Measurements from ENCODE around the gene NCKAP5. TPM values are rescaled to one million over a fixed set of nuclear protein-coding genes. Genes with fewer than 3 reads are reported as not detected.

The NCKAP5 gene
- total RNA-seq, 1 donor from 2014 or later: 8.8 TPM

DNA sequence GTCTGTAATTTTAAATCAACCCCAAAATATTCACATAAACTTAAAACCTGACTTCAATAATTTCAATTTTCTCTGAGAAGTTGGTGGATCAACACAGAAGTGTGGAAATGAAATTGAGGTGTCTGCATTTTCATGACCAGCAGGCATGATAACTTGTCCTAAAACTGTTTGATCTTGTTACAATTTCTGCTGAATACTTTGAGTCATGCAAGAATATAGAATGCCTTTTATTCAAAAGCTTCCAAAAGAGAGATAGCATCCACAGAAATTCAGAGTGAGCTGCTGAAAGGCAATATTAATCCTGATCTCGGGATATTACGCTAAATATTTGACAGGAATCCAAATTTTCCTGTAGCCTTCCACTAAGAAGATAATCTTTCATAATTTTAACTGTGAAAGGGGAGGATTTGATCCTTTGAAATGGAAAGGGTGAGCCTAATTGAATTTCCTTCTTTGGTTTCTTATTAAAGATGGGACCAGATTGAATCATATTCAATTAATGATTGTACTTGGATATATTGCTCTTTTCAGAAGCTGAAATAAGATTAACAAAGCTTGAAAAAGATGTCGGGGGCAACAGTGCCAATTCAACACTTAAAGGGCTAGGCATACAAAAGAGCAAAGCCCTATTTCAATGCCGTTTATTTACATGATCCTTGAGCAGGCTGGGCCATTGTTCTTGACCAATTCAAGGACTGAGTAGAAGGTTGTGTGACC is 129.3 kb downstream of the NCKAP5 start:
- H3K36me3 ChIP-seq: no peaks in the 10 kb centered on the region
- intact Hi-C loops (cut with DNase I): no loop called here
- no peak overlapping the region for H3K4me3 ChIP-seq
- no peaks in the 10 kb centered on the region for H3K27me3 ChIP-seq
- no peak overlapping the region for H3K27ac ChIP-seq
- peaks cover 1% of the 10 kb centered on the region for H3K4me1 ChIP-seq
- no peaks in the 10 kb centered on the region for H3K9me3 ChIP-seq
- TF ChIP-seq, protein P1, sequence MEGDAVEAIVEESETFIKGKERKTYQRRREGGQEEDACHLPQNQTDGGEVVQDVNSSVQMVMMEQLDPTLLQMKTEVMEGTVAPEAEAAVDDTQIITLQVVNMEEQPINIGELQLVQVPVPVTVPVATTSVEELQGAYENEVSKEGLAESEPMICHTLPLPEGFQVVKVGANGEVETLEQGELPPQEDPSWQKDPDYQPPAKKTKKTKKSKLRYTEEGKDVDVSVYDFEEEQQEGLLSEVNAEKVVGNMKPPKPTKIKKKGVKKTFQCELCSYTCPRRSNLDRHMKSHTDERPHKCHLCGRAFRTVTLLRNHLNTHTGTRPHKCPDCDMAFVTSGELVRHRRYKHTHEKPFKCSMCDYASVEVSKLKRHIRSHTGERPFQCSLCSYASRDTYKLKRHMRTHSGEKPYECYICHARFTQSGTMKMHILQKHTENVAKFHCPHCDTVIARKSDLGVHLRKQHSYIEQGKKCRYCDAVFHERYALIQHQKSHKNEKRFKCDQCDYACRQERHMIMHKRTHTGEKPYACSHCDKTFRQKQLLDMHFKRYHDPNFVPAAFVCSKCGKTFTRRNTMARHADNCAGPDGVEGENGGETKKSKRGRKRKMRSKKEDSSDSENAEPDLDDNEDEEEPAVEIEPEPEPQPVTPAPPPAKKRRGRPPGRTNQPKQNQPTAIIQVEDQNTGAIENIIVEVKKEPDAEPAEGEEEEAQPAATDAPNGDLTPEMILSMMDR (IDR thresholded peaks at IDR 0.05): no peak
- TF ChIP-seq POLR2AphosphoS5 (IDR thresholded peaks at IDR 0.05; ENCODE audit: insufficient read depth in 1 of 2, low read depth in 1 of 2) (no peak), POLR2A (IDR thresholded peaks at IDR 0.05) (no peak)
- no peak for DNase-seq (ENCODE audit: extremely low spot score in 2 of 2)

DNA sequence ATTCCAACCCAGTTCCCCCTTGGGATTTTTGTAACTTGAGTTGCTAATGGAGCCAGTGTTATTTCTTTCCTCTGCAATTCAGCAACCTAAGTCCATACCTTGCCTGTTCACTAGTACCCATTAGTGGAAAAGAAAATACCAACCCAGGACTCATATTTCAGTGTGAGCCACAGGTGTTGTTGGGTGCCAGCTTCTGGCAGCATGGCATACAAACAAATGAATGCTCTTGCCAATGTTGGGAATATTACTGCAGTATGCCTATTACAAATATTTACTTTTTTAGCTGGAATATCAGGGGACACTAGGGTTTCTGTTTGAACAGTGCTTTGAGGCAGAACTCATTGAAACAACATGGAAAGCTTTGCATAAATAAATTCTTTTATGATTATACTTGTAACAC is 130.2 kb downstream of the NCKAP5 start:
- no peak for DNase-seq (ENCODE audit: extremely low spot score in 2 of 2)
- Histone ChIP-seq H3K27me3 (no peaks in the 10 kb centered on the region), H3K27ac (no peak overlapping the region), H3K36me3 (no peaks in the 10 kb centered on the region), H3K4me3 (no peak overlapping the region), H3K9me3 (no peaks in the 10 kb centered on the region), H3K4me1 (peaks cover 8% of the 10 kb centered on the region)
- intact Hi-C loops (cut with DNase I): no loop called here
- TF ChIP-seq POLR2AphosphoS5 (IDR thresholded peaks at IDR 0.05; ENCODE audit: insufficient read depth in 1 of 2, low read depth in 1 of 2) (no peak), POLR2A (IDR thresholded peaks at IDR 0.05) (no peak)
- TF ChIP-seq, protein P1 (IDR thresholded peaks at IDR 0.05): no peak

DNA sequence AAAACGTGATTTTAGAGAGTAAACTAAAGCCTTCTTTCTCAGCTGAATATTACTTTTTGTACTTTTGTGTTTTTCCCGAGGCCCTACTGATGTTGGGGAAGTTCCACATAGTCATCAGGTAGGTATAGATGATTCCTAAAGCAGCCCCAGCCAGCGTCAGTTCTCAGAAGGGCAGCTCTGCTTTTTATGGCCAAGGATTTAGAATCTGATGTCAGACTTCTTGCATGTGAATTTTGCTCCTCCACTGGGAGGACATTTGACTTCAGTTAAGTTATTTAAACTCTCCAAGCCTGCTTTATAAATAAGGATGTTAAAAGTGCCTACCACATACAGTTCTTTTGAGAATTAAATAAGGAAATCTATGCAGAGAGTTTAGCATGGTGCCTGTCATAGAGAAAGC is 130.8 kb downstream of the NCKAP5 start:
- Histone ChIP-seq H3K4me3 (no peak overlapping the region), H3K27me3 (no peaks in the 10 kb centered on the region), H3K9me3 (no peaks in the 10 kb centered on the region), H3K36me3 (no peaks in the 10 kb centered on the region), H3K4me1 (peaks cover 8% of the 10 kb centered on the region), H3K27ac (no peak overlapping the region)
- no peak for DNase-seq (ENCODE audit: extremely low spot score in 2 of 2)
- no peak for TF ChIP-seq POLR2A (IDR thresholded peaks at IDR 0.05)
- intact Hi-C loops (cut with DNase I): no loop called here

DNA sequence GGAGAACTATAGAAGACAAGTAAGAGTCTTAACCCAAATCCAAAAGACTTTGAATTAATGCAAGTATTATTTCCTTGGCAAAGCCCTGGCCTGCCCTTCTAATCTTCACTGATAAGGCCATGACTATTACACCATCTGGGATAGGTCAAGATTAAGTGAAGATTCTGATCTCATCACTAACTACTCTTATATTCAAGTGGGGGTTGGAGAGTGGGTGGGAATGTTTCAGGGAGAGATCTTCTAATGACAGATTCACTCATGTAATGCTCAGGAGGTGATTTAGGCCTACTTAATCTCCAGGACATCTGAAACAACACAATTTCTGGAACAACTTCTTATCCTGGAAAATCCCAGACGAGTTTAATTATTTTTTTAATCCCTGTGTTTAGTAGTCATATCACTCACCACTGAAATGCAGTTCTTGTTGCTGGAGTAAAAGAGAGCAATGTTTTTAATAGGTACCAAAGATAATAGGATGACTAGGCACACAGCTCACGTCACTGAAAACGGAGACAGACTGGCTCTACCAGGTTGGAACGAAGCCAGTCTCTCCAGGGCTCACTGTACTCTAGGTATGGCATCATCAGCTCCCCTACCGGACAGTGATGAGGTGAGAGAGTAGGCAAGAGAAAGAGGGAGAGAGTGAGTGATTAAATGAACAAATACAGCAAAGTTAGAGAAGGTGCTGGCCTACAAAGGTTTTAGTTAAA is 133.1 kb downstream of the NCKAP5 start:
- no peak overlapping the region for H3K27ac ChIP-seq
- peak in 1 of 2 donors; percentile 24 for TF ChIP-seq POLR2AphosphoS5 (IDR thresholded peaks at IDR 0.05; ENCODE audit: insufficient read depth in 1 of 2, low read depth in 1 of 2)
- TF ChIP-seq, protein P1 (IDR thresholded peaks at IDR 0.05): no peak
- intact Hi-C loops (cut with DNase I): no loop called here
- no peaks in the 10 kb centered on the region for H3K9me3 ChIP-seq
- no peak for DNase-seq (ENCODE audit: extremely low spot score in 2 of 2)
- no peak overlapping the region for H3K4me3 ChIP-seq
- peaks cover 8% of the 10 kb centered on the region for H3K4me1 ChIP-seq
- H3K36me3 ChIP-seq: no peaks in the 10 kb centered on the region
- H3K27me3 ChIP-seq: no peaks in the 10 kb centered on the region

DNA sequence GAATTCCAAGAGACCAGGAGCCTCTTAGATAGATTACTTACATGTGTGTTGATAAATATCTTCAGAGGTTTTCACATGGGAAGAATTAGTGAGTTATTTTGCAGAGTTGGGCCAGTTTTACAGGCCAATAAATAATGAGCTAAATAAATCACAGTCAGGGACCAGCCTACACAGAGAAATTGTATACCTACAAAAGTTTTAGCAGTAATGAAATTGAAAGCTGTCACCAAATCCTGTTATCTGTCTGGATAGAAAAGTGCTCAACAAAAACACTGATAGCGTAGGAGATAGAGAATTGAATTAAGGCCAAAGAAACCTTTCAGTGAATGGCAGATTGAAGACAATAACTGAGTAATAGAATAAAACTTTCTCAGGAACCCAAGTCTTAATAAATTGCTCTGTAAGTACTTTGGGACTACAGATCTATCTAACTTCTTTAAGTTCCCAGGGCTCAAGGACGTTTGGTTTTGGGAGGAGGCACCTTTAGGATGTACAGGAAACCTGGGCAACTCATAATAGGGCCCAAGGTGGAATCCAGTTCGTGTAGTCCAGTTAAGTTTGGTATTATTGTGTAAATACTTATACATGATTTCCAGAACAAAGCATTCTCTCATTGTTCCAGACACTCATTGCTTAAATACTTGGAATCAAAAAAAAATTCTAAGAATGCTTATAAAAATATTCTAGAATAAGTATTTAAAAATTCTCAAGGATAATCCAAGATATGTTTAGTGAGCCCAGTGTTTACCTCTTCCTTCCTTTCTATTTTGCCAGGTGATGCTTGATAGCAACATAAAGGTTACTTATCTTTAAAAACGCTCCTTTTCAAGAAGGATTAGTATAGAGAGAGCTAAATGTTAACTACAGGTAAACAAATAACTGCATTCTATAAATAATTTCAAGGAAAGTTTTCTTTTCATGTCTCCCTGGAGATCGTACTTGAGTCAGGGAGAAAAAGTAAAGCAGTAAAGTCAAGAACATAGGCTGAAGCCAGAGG is 134.5 kb downstream of the NCKAP5 start:
- no peak overlapping the region for H3K27ac ChIP-seq
- H3K27me3 ChIP-seq: no peaks in the 10 kb centered on the region
- no peak overlapping the region for H3K4me3 ChIP-seq
- no peak for TF ChIP-seq POLR2AphosphoS5 (IDR thresholded peaks at IDR 0.05; ENCODE audit: insufficient read depth in 1 of 2, low read depth in 1 of 2)
- TF ChIP-seq, protein P1 (IDR thresholded peaks at IDR 0.05): no peak
- no peak for TF ChIP-seq POLR2A (IDR thresholded peaks at IDR 0.05)
- peaks cover 8% of the 10 kb centered on the region for H3K4me1 ChIP-seq
- H3K9me3 ChIP-seq: no peaks in the 10 kb centered on the region
- no peaks in the 10 kb centered on the region for H3K36me3 ChIP-seq
- intact Hi-C loops (cut with DNase I): no loop called here
- no peak for DNase-seq (ENCODE audit: extremely low spot score in 2 of 2)

All from vagina (tissue), 2 donors.